H1 (cell line): Measurements from ENCODE around the gene GPR18. TPM values are rescaled to one million over a fixed set of nuclear protein-coding genes. Genes with fewer than 3 reads are reported as not detected.

Experiments
- CTCF ChIA-PET: fragments of 300-600 bp; sonication (Branson Sonifier 250); formaldehyde crosslinking; loops from one replicate; lab custom pipeline; 2021; ENCODE audit not compliant: partially characterized antibody; lab: Charles Lee
- POLR2A ChIA-PET: fragments of 300-600 bp; sonication (Branson Sonifier 250); formaldehyde crosslinking; loops from one replicate; lab custom pipeline; 2021; ENCODE audit warnings: inconsistent platforms; ENCODE audit not compliant: partially characterized antibody; lab: Charles Lee
- DNase-seq, 2 experiments: peaks; one replicate each; pipeline versions ENCODE4 v3.0.0 to v3.0.0-alpha.2; 2010 to 2022; ENCODE audit warnings: low spot score in 2 of 2, low read depth in 1 of 2, mixed read lengths in 1 of 2
- FAIRE-seq: peaks from 2 replicates; lab custom pipeline; 2011; peaks lifted over from hg19 to GRCh38; lab: Jason Lieb, UNC
- H2AFZ ChIP-seq: 2 replicates; pipeline ENCODE4 v1.8.1; 2012; ENCODE audit warnings: low read length, inconsistent platforms
- H2AK5ac ChIP-seq: 2 replicates; pipeline ENCODE4 v1.6.1; 2013; ENCODE audit warnings: low read depth, low read length
- H2BK120ac ChIP-seq: replicated peaks from 2 replicates; pipeline ENCODE3; 2013; ENCODE audit warnings: low read depth, low read length, inconsistent platforms
- H2BK12ac ChIP-seq: 2 replicates; pipeline ENCODE4 v1.6.1; 2013; ENCODE audit warnings: low read depth, low read length
- H2BK15ac ChIP-seq: 2 replicates; pipeline ENCODE4 v1.6.1; 2013; ENCODE audit warnings: low read length
- H2BK20ac ChIP-seq: 2 replicates; pipeline ENCODE4 v1.6.1; 2013; ENCODE audit warnings: low read length
- H2BK5ac ChIP-seq: 2 replicates; pipeline ENCODE4 v1.6.1; 2013; ENCODE audit warnings: low read depth, low read length
- H3K14ac ChIP-seq: 2 replicates; pipeline ENCODE4 v1.6.1; 2013; ENCODE audit warnings: inconsistent platforms; ENCODE audit not compliant: insufficient read length
- H3K18ac ChIP-seq: 2 replicates; pipeline ENCODE4 v1.6.1; 2013; ENCODE audit warnings: low read length; ENCODE audit errors: extremely low read depth
- H3K23ac ChIP-seq: 2 replicates; pipeline ENCODE4 v1.6.1; 2013; ENCODE audit warnings: inconsistent platforms; ENCODE audit not compliant: insufficient read length
- H3K23me2 ChIP-seq: 2 replicates; pipeline ENCODE4 v1.6.1; 2013; ENCODE audit warnings: low read depth, low read length
- H3K27ac ChIP-seq: 2 replicates; pipeline ENCODE4 v1.6.1; 2011; ENCODE audit warnings: low read depth, low read length, inconsistent platforms
- H3K27me3 ChIP-seq, 4 experiments: replicated peaks in 1 of 4; 1 replicate in 1 of 4; 2 replicates in 3 of 4; pipeline versions ENCODE4 v1.6.1 to v1.8.1; 2011 to 2013; ENCODE audit warnings: low read length in 3 of 4, mild to moderate bottlenecking in 3 of 4, inconsistent platforms in 2 of 4, mixed read lengths in 2 of 4, moderate library complexity in 1 of 4; ENCODE audit not compliant: control insufficient read depth in 3 of 4, insufficient read depth in 3 of 4; ENCODE audit errors: extremely low read depth in 1 of 4
- H3K36me3 ChIP-seq, 4 experiments: 2 replicates each; pipeline versions ENCODE4 v1.6.1 to v1.8.1; 2011 to 2013; ENCODE audit warnings: mild to moderate bottlenecking in 4 of 4, low read length in 3 of 4, moderate library complexity in 2 of 4, control low read depth in 1 of 4, inconsistent platforms in 1 of 4; ENCODE audit not compliant: insufficient read depth in 4 of 4, control insufficient read depth in 2 of 4
- H3K4ac ChIP-seq: replicated peaks from 2 replicates; pipeline ENCODE3; 2013; ENCODE audit warnings: low read length, low read depth, mixed read lengths, inconsistent platforms; ENCODE audit not compliant: insufficient read length
- H3K4me1 ChIP-seq, 4 experiments: replicated peaks in 1 of 4; 1 replicate in 1 of 4; 2 replicates in 3 of 4; pipeline versions ENCODE4 v1.6.1 to v1.8.1; 2011 to 2013; ENCODE audit warnings: low read length in 3 of 4, inconsistent platforms in 2 of 4, mixed read lengths in 1 of 4; ENCODE audit not compliant: insufficient read depth in 4 of 4, control insufficient read depth in 3 of 4
- H3K4me2 ChIP-seq, 2 experiments: 2 replicates each; pipeline versions ENCODE4 v1.6.1 to v1.8.1; 2011 to 2013; ENCODE audit warnings: low read depth in 2 of 2, low read length in 2 of 2, control low read depth in 1 of 2, inconsistent platforms in 1 of 2, mild to moderate bottlenecking in 1 of 2; ENCODE audit not compliant: insufficient read depth in 1 of 2
- H3K4me3 ChIP-seq, 4 experiments: fragments of 200-600, 300-600 bp in 1 of 4; sonication (generic), shearing (Covaris generic), sonication (Bioruptor Twin) in 1 of 4; 2 replicates each; pipeline versions ENCODE4 v1.5.1 to v1.8.1; 2011 to 2016; ENCODE audit warnings: low read length in 4 of 4, low read depth in 3 of 4, control low read depth in 2 of 4, inconsistent platforms in 2 of 4, mild to moderate bottlenecking in 2 of 4, mixed read lengths in 1 of 4, moderate library complexity in 1 of 4; ENCODE audit not compliant: insufficient read depth in 2 of 4; ENCODE audit errors: extremely low read depth in 1 of 4
- H3K56ac ChIP-seq: replicated peaks from 2 replicates; pipeline ENCODE3; 2013; ENCODE audit warnings: low read depth, mild to moderate bottlenecking, mixed read lengths, low read length, inconsistent platforms; ENCODE audit not compliant: insufficient read length
- H3K79me1 ChIP-seq: 2 replicates; pipeline ENCODE4 v1.6.1; 2013; ENCODE audit warnings: low read depth, low read length, control low read depth
- H3K79me2 ChIP-seq, 2 experiments: 2 replicates each; pipeline versions ENCODE4 v1.6.1 to v1.8.1; 2012 to 2013; ENCODE audit warnings: low read length in 2 of 2, mild to moderate bottlenecking in 2 of 2, inconsistent platforms in 1 of 2; ENCODE audit not compliant: insufficient read depth in 2 of 2, control insufficient read depth in 1 of 2
- H3K9ac ChIP-seq, 4 experiments: replicated peaks in 1 of 4; 1 replicate in 1 of 4; 2 replicates in 3 of 4; pipeline versions ENCODE4 v1.6.1 to v1.8.1; 2011 to 2013; ENCODE audit warnings: low read depth in 3 of 4, low read length in 3 of 4, control low read depth in 2 of 4, mild to moderate bottlenecking in 2 of 4, moderate library complexity in 2 of 4, inconsistent platforms in 1 of 4; ENCODE audit errors: extremely low read depth in 1 of 4
- H3K9me3 ChIP-seq, 2 experiments: 2 replicates each; pipeline versions ENCODE4 v1.6.1 to v1.8.1; 2012 to 2013; ENCODE audit warnings: mild to moderate bottlenecking in 2 of 2, moderate library complexity in 2 of 2, control low read depth in 1 of 2, inconsistent platforms in 1 of 2, low read depth in 1 of 2, low read length in 1 of 2, mixed read lengths in 1 of 2; ENCODE audit not compliant: insufficient read depth in 2 of 2
- H4K20me1 ChIP-seq, 2 experiments: replicated peaks in 1 of 2; 2 replicates each; pipeline versions ENCODE3 to v1.8.1; 2011 to 2013; ENCODE audit warnings: inconsistent platforms in 2 of 2, low read length in 2 of 2, mild to moderate bottlenecking in 1 of 2; ENCODE audit not compliant: insufficient read depth in 2 of 2, control insufficient read depth in 1 of 2
- H4K5ac ChIP-seq: 2 replicates; pipeline ENCODE4 v1.6.1; 2013; ENCODE audit warnings: low read length, low read depth, mixed read lengths, inconsistent platforms; ENCODE audit not compliant: insufficient read length
- H4K8ac ChIP-seq: 2 replicates; pipeline ENCODE4 v1.8.0; 2013; ENCODE audit warnings: mild to moderate bottlenecking, moderate library complexity, low read length, inconsistent platforms; ENCODE audit not compliant: insufficient read depth; ENCODE audit errors: extremely low read depth
- H4K91ac ChIP-seq: replicated peaks from 2 replicates; pipeline ENCODE3; 2013; ENCODE audit warnings: low read length, mixed read lengths, inconsistent platforms; ENCODE audit not compliant: insufficient read length
- CTCF ChIP-seq, 3 experiments: IDR thresholded peaks; 1 replicate in 2 of 3; 2 replicates in 1 of 3; pipeline versions ENCODE4 v1.5.1 to v1.6.1; 2011; ENCODE audit warnings: low read length in 3 of 3, mild to moderate bottlenecking in 3 of 3, inconsistent platforms in 2 of 3, low read depth in 1 of 3, moderate library complexity in 1 of 3; ENCODE audit not compliant: insufficient read depth in 1 of 3; ENCODE audit errors: control extremely low read depth in 1 of 3
- EZH2 ChIP-seq: fragments of 200-600 bp; sonication (generic); IDR thresholded peaks from 2 replicates; pipeline ENCODE4 v1.7.1; 2012; ENCODE audit warnings: low read depth, mild to moderate bottlenecking, moderate library complexity, low read length, inconsistent platforms; ENCODE audit not compliant: severe bottlenecking
- FOSL1 ChIP-seq: IDR thresholded peaks from 2 replicates; pipeline ENCODE4 v1.6.1; 2011; ENCODE audit warnings: mild to moderate bottlenecking, low read depth, low read length, moderate library complexity; ENCODE audit not compliant: insufficient read depth
- HDAC2 ChIP-seq, 2 experiments: fragments of 300-600 bp in 1 of 2; sonication (generic) in 1 of 2; IDR thresholded peaks; 2 replicates each; pipeline ENCODE4 v1.6.1; 2011 to 2012; ENCODE audit warnings: low read depth in 2 of 2, low read length in 2 of 2, mild to moderate bottlenecking in 2 of 2, moderate library complexity in 2 of 2, borderline replicate concordance in 1 of 2, inconsistent platforms in 1 of 2
- KDM4A ChIP-seq: IDR thresholded peaks from one replicate; pipeline ENCODE4 v1.7.1; 2012; ENCODE audit warnings: low read depth, mild to moderate bottlenecking, moderate library complexity, low read length, inconsistent platforms; ENCODE audit not compliant: severe bottlenecking
- SIX5 ChIP-seq: IDR thresholded peaks from 2 replicates; pipeline ENCODE4 v1.6.1; 2011; ENCODE audit warnings: mild to moderate bottlenecking, low read depth, low read length
- TBP ChIP-seq: IDR thresholded peaks from 2 replicates; pipeline ENCODE4 v1.6.1; 2011; ENCODE audit warnings: low read depth, low read length, improper control_type of control experiment
- TEAD4 ChIP-seq: IDR thresholded peaks from 2 replicates; pipeline ENCODE4 v1.6.1; 2012; ENCODE audit warnings: low read depth, low read length, inconsistent platforms, mixed read lengths
- USF2 ChIP-seq: IDR thresholded peaks from 2 replicates; pipeline ENCODE4 v1.6.1; 2011; ENCODE audit warnings: low read length, improper control_type of control experiment
- WGBS, 2 experiments: shearing (Covaris generic) in 1 of 2; methylation state at CpG; one replicate each; pipeline versions ENCODE4 v1.1.6 to v1.1.7; 2013 to 2015; ENCODE audit warnings: low lambda C conversion rate in 2 of 2, mixed read lengths in 2 of 2, inconsistent platforms in 1 of 2, low coverage in 1 of 2, missing lambda C conversion rate in 1 of 2; ENCODE audit not compliant: insufficient replicate concordance in 2 of 2, insufficient coverage in 1 of 2, insufficient read length in 1 of 2; ENCODE audit errors: extremely low coverage in 1 of 2, missing lambda C conversion rate in 1 of 2; 5-methylcytosine and 5-hydroxymethylcytosine counted together
- polyA plus RNA-seq, 7 experiments: library from polyadenylated mRNA; depleted of rRNA in 3 of 7; stranded (reverse) in 5 of 7; unstranded in 2 of 7; fragments of >200 nt in 5 of 7; fragments of 200-250 nt in 2 of 7; gene quantifications; 1 replicate in 5 of 7; 2 replicates in 1 of 7; 4 replicates in 1 of 7; pipeline versions ENCODE4 v1.2.1 to v1.2.3, GENCODE V29; 2011 to 2013; ENCODE audit warnings: missing spikeins in 2 of 7, mixed read lengths in 2 of 7
- total RNA-seq: library from RNA; stranded (reverse); fragmentation: NEBNext Ultra II Directional; extraction: Animal tissue kit (Norgen Biotek cat#: 25700); gene quantifications from 2 replicates; pipeline ENCODE4 v1.2.1, GENCODE V29; 2021

GPR18 gene
- total and polyA plus RNA-seq, 2 of the 8 experiments (the other 6 are each of a cell fraction or from before 2014, with no cell fraction given), result not detected

- ChIA-PET POLR2A (interaction anchor here (0.6 to 1.8 kb wide), 4 partner anchors 17 to 88 kb away, joined by 3 to 6 read pairs (median 4); partner anchors contain the start of gene UBAC2), CTCF (interaction anchor here (0.6 to 10.8 kb wide), 17 partner anchors 8 to 424 kb away, joined by 3 to 242 read pairs (median 5); partner anchors contain the start of genes GPR18 and UBAC2)
- Histone ChIP-seq H3K79me1 (peaks cover 2% of the 10 kb centered on the region; the same call in 1 of the 2 replicates), H3K4me1 (no peaks in the 10 kb centered on the region; a peak in 1 of 7 replicates), H2BK5ac (no peak overlapping the region), H3K23ac (no peak overlapping the region), H3K9ac (no peak overlapping the region), H3K23me2 (peaks cover 2% of the 10 kb centered on the region; the same call in 1 of the 2 replicates), H4K8ac (no peak overlapping the region), H3K9me3 (no peaks in the 10 kb centered on the region), H2BK20ac (no peak overlapping the region), H3K79me2 (no peaks in the 10 kb centered on the region; a peak in 1 of 4 replicates), H2AFZ (no peak overlapping the region), H3K27ac (no peak overlapping the region), H3K14ac (no peak overlapping the region), H4K20me1 (peaks cover 0 to 3% of the 10 kb centered on the region in 2 experiments), H3K56ac (no peak overlapping the region), H3K27me3 (no peaks in the 10 kb centered on the region), H3K4ac (no peak overlapping the region), H3K18ac (no peak overlapping the region), H3K4me2 (no peak overlapping the region), H4K5ac (no peak overlapping the region), H2BK15ac (no peak overlapping the region), H2BK120ac (no peak overlapping the region), H4K91ac (no peak overlapping the region), H3K36me3 (peaks cover 0 to 3% (median 1%) of the 10 kb centered on the region in 4 experiments; a peak in 2 of 8 replicates), H2AK5ac (no peak overlapping the region), H3K4me3 (no peak overlapping the region), H2BK12ac (no peak overlapping the region)
- WGBS, 2 experiments, result 72% methylated on average over 1 of the region's 1 CpG; no CpG with 5 or more reads in 1 of the 2 experiments
- FAIRE-seq, result no peak
- no peak for DNase-seq
- TF ChIP-seq SIX5 (no peak), EZH2 (no peak), HDAC2 (IDR thresholded peaks at IDR 0.05; ENCODE audit: borderline replicate concordance in 1 of 2, low read depth in 2 of 2, low read length in 2 of 2) (no peak), TBP (no peak), USF2 (no peak), KDM4A (no peak), CTCF (IDR thresholded peaks at IDR 0.05; ENCODE audit: control extremely low read depth in 1 of 3, insufficient read depth in 1 of 3, low read depth in 1 of 3, low read length in 3 of 3) (no peak), TEAD4 (no peak), FOSL1 (no peak)
Measured at GRCh38 chr13:99264051-99264450, 5.9 kb upstream of the GPR18 start.
